GM12878 (cell line): ENCODE results near the gene MYOD1. TPM values are rescaled to one million over a fixed set of nuclear protein-coding genes. Genes with fewer than 3 reads are reported as not detected.

ENCODE experiments used
- ATAC-seq: fragments of 200-7000 bp; cut with Tn5 transposase; 3 replicates; pipeline ENCODE4 v1.9.1; 2020; ENCODE audit warnings: mild to moderate bottlenecking, moderate library complexity
- BruUV-seq: library from RNA; stranded (reverse); fragments of 400-500 nt; replicated peaks from 2 replicates; lab custom pipeline; 2021; lab: Mats Ljungman, UMichigan
- CTCF ChIA-PET: fragments of 300-600 bp; sonication (Branson Sonifier 250); formaldehyde crosslinking; extraction: SDS; loops from one replicate; lab custom pipeline; 2021; ENCODE audit warnings: inconsistent platforms; lab: Yijun Ruan, JAX
- POLR2A ChIA-PET: fragments of 350-600 bp; formaldehyde crosslinking; extraction: SDS; loops from one replicate; lab custom pipeline; 2021; ENCODE audit warnings: inconsistent platforms; lab: Charles Lee
- RAD21 ChIA-PET: fragments of 300-600 bp; sonication (Branson Sonifier 250); formaldehyde crosslinking; loops from one replicate; lab custom pipeline; 2023; ENCODE audit warnings: antibody characterized with exemption; ENCODE audit not compliant: unreplicated experiment; lab: Charles Lee
- SMC1A ChIA-PET: fragments of 300-600 bp; sonication (Branson Sonifier 250); formaldehyde crosslinking; loops from one replicate; lab custom pipeline; 2023; ENCODE audit not compliant: unreplicated experiment, uncharacterized antibody; lab: Charles Lee
- DNase-seq: peaks from one replicate; pipeline ENCODE4 v3.0.0-alpha.2; 2011; ENCODE audit warnings: low read depth, low spot score
- FAIRE-seq: peaks from 3 replicates; lab custom pipeline; 2011; peaks lifted over from hg19 to GRCh38; lab: Jason Lieb, UNC
- H2AFZ ChIP-seq: 2 replicates; pipeline ENCODE4 v1.6.0; 2011; ENCODE audit warnings: low read depth, low read length, control low read depth; ENCODE audit not compliant: control insufficient read depth
- H3K27ac ChIP-seq: 2 replicates; pipeline ENCODE4 v1.5.1; 2011; ENCODE audit warnings: control low read depth; ENCODE audit not compliant: control insufficient read depth, insufficient read depth
- H3K27me3 ChIP-seq, 2 experiments: replicated peaks in 1 of 2; 2 replicates each; pipeline versions ENCODE4 v1.6.0 to v1.6.1; 2011; ENCODE audit warnings: low read length in 1 of 2; ENCODE audit not compliant: control insufficient read depth in 2 of 2, insufficient read depth in 2 of 2
- H3K36me3 ChIP-seq, 2 experiments: 2 replicates each; pipeline ENCODE4 v1.5.1; 2011; ENCODE audit warnings: low read length in 1 of 2; ENCODE audit not compliant: control insufficient read depth in 2 of 2, insufficient read depth in 2 of 2
- H3K4me1 ChIP-seq: 2 replicates; pipeline ENCODE4 v1.6.1; 2011; ENCODE audit warnings: mild to moderate bottlenecking, low read length, moderate library complexity, mixed read lengths; ENCODE audit not compliant: control insufficient read depth, insufficient read depth
- H3K4me2 ChIP-seq: 2 replicates; pipeline ENCODE4 v1.6.0; 2011; ENCODE audit warnings: control low read depth; ENCODE audit not compliant: control insufficient read depth, insufficient read depth
- H3K4me3 ChIP-seq: fragments of 200-600 bp; sonication (generic); 2 replicates; pipeline ENCODE4 v1.5.1; 2016
- H3K79me2 ChIP-seq: 2 replicates; pipeline ENCODE4 v1.6.0; 2011; ENCODE audit warnings: low read length; ENCODE audit not compliant: control insufficient read depth, insufficient read depth
- H3K9ac ChIP-seq: 2 replicates; pipeline ENCODE4 v1.8.0; 2011; ENCODE audit warnings: low read length, control low read depth, mixed read lengths; ENCODE audit not compliant: control insufficient read depth, insufficient read depth
- H3K9me3 ChIP-seq: replicated peaks from 3 replicates; pipeline ENCODE4 v1.5.1; 2011; ENCODE audit warnings: mild to moderate bottlenecking, low read length; ENCODE audit not compliant: control insufficient read depth, insufficient read depth
- H4K20me1 ChIP-seq: 2 replicates; pipeline ENCODE4 v1.6.0; 2011; ENCODE audit not compliant: control insufficient read depth, insufficient read depth
- BACH1 ChIP-seq: fragments of 450-650 bp; IDR thresholded peaks from 2 replicates; pipeline ENCODE4 v1.6.1; 2017; ENCODE audit warnings: mild to moderate bottlenecking, borderline replicate concordance
- BRCA1 ChIP-seq: IDR thresholded peaks from 2 replicates; pipeline ENCODE4 v1.6.1; 2011; ENCODE audit warnings: low read depth, low read length, improper control_type of control experiment
- CBX5 ChIP-seq: sonication (generic); IDR thresholded peaks from 2 replicates; pipeline ENCODE4 v1.6.1; 2016; ENCODE audit warnings: low read depth, moderate library complexity, mild to moderate bottlenecking, inconsistent platforms
- CHD4 ChIP-seq: fragments of 200-600 bp; sonication (generic); IDR thresholded peaks from 2 replicates; pipeline ENCODE4 v1.6.1; 2016; ENCODE audit warnings: mild to moderate bottlenecking
- EGR1 ChIP-seq, 2 experiments: IDR thresholded peaks; 1 replicate in 1 of 2; 2 replicates in 1 of 2; pipeline ENCODE4 v1.6.1; 2011 to 2012; ENCODE audit warnings: low read depth in 2 of 2, low read length in 2 of 2, borderline replicate concordance in 1 of 2, mild to moderate bottlenecking in 1 of 2, moderate library complexity in 1 of 2
- HDAC6 ChIP-seq: fragments of 200-600 bp; sonication (generic); IDR thresholded peaks from one replicate; pipeline ENCODE4 v1.8.0; 2017; ENCODE audit warnings: antibody characterized with exemption; ENCODE audit not compliant: unreplicated experiment
- KDM1A ChIP-seq: fragments of 200-600 bp; sonication (generic); IDR thresholded peaks from 2 replicates; pipeline ENCODE4 v1.6.1; 2016; ENCODE audit warnings: borderline replicate concordance
- TCF3 ChIP-seq: IDR thresholded peaks from 2 replicates; pipeline ENCODE4 v1.6.1; 2012; ENCODE audit warnings: low read depth, mild to moderate bottlenecking, low read length, borderline replicate concordance; ENCODE audit not compliant: insufficient read depth
- YY1 ChIP-seq: IDR thresholded peaks from 2 replicates; pipeline ENCODE4 v1.6.1; 2011; ENCODE audit warnings: low read depth, mild to moderate bottlenecking, low read length
- ZZZ3 ChIP-seq: IDR thresholded peaks from 2 replicates; pipeline ENCODE4 v1.6.1; 2011; ENCODE audit warnings: low read depth; ENCODE audit not compliant: control insufficient read depth, insufficient read length
- WGBS: methylation state at CpG from one replicate; pipeline ENCODE4 v1.1.6; 2016; ENCODE audit warnings: low lambda C conversion rate; ENCODE audit not compliant: insufficient replicate concordance, insufficient coverage; ENCODE audit errors: missing lambda C conversion rate; 5-methylcytosine and 5-hydroxymethylcytosine counted together
- in situ Hi-C: fragments of 300-500 bp; cut with MboI; formaldehyde crosslinking; loops from 9 replicates; pipeline ENCODE4 v1.14.3; 2018; ENCODE audit warnings: mixed read lengths
- intact Hi-C: fragments of 100-400 bp; cut with micrococcal nuclease; formaldehyde crosslinking; loops from one replicate; pipeline ENCODE4 v1.14.2; 2022; ENCODE audit not compliant: unreplicated experiment
- polyA plus RNA-seq, 11 experiments: library from polyadenylated mRNA; depleted of rRNA in 4 of 11; unstranded in 6 of 11; stranded (reverse) in 5 of 11; fragments of >200 nt; fragmentation: Nextera tagmentation in 4 of 11; fragmentation: Illumina TruSeq in 1 of 11; extraction: Ambion mirVana in 4 of 11; extraction: Trizol in 1 of 11; gene quantifications; 1 replicate in 1 of 11; 2 replicates in 10 of 11; pipeline versions ENCODE4 v1.2.1 to v1.2.3, GENCODE V29; 2011 to 2016; ENCODE audit warnings: inconsistent platforms in 2 of 11, missing spikeins in 2 of 11, low read depth in 1 of 11
- total RNA-seq, 4 experiments: library from RNA; depleted of rRNA in 3 of 4; stranded (reverse); fragments of >200 nt in 3 of 4; fragmentation: Illumina TruSeq in 1 of 4; extraction: Trizol in 1 of 4; gene quantifications; 2 replicates each; pipeline versions ENCODE4 v1.2.1 to v1.2.3, GENCODE V29; 2013 to 2021

Gene MYOD1
- total and polyA plus RNA-seq, 10 of the 15 experiments (the other 5 are each of a cell fraction or from before 2014, with no cell fraction given): not detected

GRCh38 chr11:17733261-17733660 lies 13.9 kb downstream of the MYOD1 start:
- TF ChIP-seq YY1: no peak
- TF ChIP-seq CBX5: no peak
- no peak for TF ChIP-seq KDM1A
- no peak for TF ChIP-seq BACH1
- TF ChIP-seq HDAC6: no peak
- no peak for TF ChIP-seq BRCA1
- no peak for TF ChIP-seq CHD4
- no peak for TF ChIP-seq EGR1 (IDR thresholded peaks at IDR 0.05; ENCODE audit: borderline replicate concordance in 1 of 2, low read depth in 2 of 2, low read length in 2 of 2)
- TF ChIP-seq TCF3: no peak
- no peak for TF ChIP-seq ZZZ3
- TF ChIP-seq, all 136 proteins: peak for 0
- Histone ChIP-seq H3K9ac (no peak overlapping the region), H3K4me1 (no peaks in the 10 kb centered on the region), H3K9me3 (no peaks in the 10 kb centered on the region), H3K27me3 (peaks cover 2 to 3% of the 10 kb centered on the region in 2 experiments; a peak in 2 of 4 replicates), H3K27ac (no peak overlapping the region), H2AFZ (no peak overlapping the region), H4K20me1 (no peaks in the 10 kb centered on the region), H3K79me2 (no peaks in the 10 kb centered on the region), H3K4me3 (no peak overlapping the region), H3K4me2 (no peak overlapping the region), H3K36me3 (no peaks in the 10 kb centered on the region)
- no TSS peak for BruUV-seq
- intact Hi-C loops (no loop called here), in situ Hi-C loops (loop anchor here (5.0 kb wide), 1 partner anchor 244 kb away; no protein-coding TSS in a partner anchor)
- ChIA-PET CTCF (interaction anchor here (6.3 kb wide), 1 partner anchor 244 kb away, joined by 268 read pairs; no protein-coding TSS in a partner anchor), RAD21 (interaction anchor here (1.7 to 3.2 kb wide), 2 partner anchors 26 to 134 kb away, joined by 4 to 30 read pairs; no protein-coding TSS in a partner anchor), SMC1A (interaction anchor here (5.4 kb wide), 1 partner anchor 246 kb away, joined by 99 read pairs; no protein-coding TSS in a partner anchor), POLR2A (no interaction called here)
- FAIRE-seq (no peak), DNase-seq (no peak), ATAC-seq (no peak)
- WGBS: 22% methylated on average over 4 of the region's 4 CpGs
